HG02610 (cell line): ENCODE measurements around the gene ZNF280B.

ENCODE experiments used
- ATAC-seq: cut with Tn5 transposase; IDR thresholded peaks from one replicate; pipeline ENCODE4 v1.9.1; 2021; ENCODE audit warnings: mild to moderate bottlenecking, moderate library complexity; ENCODE audit not compliant: unreplicated experiment

The ZNF280B gene

GRCh38 chr22:22508274-22509176, at the start of gene ZNF280B:
Gene ZNF280B, minus strand, starts transcription at chr22:22508742. Its CDS starts 19,344 bp downstream, at chr22:22489398.
- ATAC-seq = peak; percentile 91

- no peak for ATAC-seq
These were observed 48.7 kb upstream of the ZNF280B start for GRCh38 chr22:22556995-22557925.

- ATAC-seq = no peak
These were observed 48.0 kb upstream of the ZNF280B start for GRCh38 chr22:22556578-22556977.

- no peak for ATAC-seq
These were observed 47.1 kb upstream of the ZNF280B start for GRCh38 chr22:22555596-22555995.

GRCh38 chr22:22554587-22555284, 46.2 kb upstream of the ZNF280B start:
- ATAC-seq = no peak

GRCh38 chr22:22553735-22554586, 45.4 kb upstream of the ZNF280B start:
- no peak for ATAC-seq

- no peak for ATAC-seq
These were observed 44.6 kb upstream of the ZNF280B start for GRCh38 chr22:22553141-22553540.

- no peak for ATAC-seq
These were observed 44.1 kb upstream of the ZNF280B start for GRCh38 chr22:22552630-22553029.

- ATAC-seq = no peak
These were observed 42.4 kb upstream of the ZNF280B start for GRCh38 chr22:22550789-22551434.

- ATAC-seq = no peak
These were observed 40.4 kb upstream of the ZNF280B start for GRCh38 chr22:22548910-22549309.

GRCh38 chr22:22548317-22548716, 39.8 kb upstream of the ZNF280B start:
- ATAC-seq = no peak

GRCh38 chr22:22547692-22548300, 39.3 kb upstream of the ZNF280B start:
- no peak for ATAC-seq

- no peak for ATAC-seq
These were observed 38.7 kb upstream of the ZNF280B start for GRCh38 chr22:22547226-22547625.

- ATAC-seq = no peak
These were observed 37.9 kb upstream of the ZNF280B start for GRCh38 chr22:22546490-22546889.

- ATAC-seq = no peak
These were observed 36.5 kb upstream of the ZNF280B start for GRCh38 chr22:22545084-22545483.

GRCh38 chr22:22538226-22538989, 29.9 kb upstream of the ZNF280B start:
- no peak for ATAC-seq

- ATAC-seq = no peak
These were observed 28.4 kb upstream of the ZNF280B start for GRCh38 chr22:22536916-22537315.

- no peak for ATAC-seq
These were observed 28.0 kb upstream of the ZNF280B start for GRCh38 chr22:22536515-22536914.
